Measurements from ENCODE around the gene TMEM9.

Gene TMEM9

DNA sequence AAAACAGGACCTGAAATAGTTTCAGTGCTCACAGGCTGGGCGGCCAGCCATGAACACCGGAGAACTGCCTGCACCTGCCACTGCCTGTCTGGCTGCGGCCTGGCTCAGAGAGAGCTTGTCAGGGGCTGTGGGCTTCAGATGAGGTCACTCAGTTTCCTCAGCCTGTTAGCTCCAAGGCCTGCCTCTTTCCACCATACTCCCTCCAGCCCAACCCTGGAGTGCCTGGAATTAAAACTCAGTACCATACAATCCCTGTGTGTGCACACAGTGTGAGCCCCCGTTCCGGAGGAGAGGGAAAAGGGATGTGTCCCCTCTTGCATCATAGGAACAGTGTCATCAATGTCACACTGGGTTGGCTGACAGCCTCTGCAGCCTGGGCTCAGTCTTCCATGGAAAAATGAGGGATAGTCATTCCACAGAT, 58.2 kb downstream of the TMEM9 start:
- TF ChIP-seq, protein P1, sequence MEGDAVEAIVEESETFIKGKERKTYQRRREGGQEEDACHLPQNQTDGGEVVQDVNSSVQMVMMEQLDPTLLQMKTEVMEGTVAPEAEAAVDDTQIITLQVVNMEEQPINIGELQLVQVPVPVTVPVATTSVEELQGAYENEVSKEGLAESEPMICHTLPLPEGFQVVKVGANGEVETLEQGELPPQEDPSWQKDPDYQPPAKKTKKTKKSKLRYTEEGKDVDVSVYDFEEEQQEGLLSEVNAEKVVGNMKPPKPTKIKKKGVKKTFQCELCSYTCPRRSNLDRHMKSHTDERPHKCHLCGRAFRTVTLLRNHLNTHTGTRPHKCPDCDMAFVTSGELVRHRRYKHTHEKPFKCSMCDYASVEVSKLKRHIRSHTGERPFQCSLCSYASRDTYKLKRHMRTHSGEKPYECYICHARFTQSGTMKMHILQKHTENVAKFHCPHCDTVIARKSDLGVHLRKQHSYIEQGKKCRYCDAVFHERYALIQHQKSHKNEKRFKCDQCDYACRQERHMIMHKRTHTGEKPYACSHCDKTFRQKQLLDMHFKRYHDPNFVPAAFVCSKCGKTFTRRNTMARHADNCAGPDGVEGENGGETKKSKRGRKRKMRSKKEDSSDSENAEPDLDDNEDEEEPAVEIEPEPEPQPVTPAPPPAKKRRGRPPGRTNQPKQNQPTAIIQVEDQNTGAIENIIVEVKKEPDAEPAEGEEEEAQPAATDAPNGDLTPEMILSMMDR (IDR thresholded peaks at IDR 0.05; ENCODE audit: extremely low read depth, missing control alignments), result no peak

DNA sequence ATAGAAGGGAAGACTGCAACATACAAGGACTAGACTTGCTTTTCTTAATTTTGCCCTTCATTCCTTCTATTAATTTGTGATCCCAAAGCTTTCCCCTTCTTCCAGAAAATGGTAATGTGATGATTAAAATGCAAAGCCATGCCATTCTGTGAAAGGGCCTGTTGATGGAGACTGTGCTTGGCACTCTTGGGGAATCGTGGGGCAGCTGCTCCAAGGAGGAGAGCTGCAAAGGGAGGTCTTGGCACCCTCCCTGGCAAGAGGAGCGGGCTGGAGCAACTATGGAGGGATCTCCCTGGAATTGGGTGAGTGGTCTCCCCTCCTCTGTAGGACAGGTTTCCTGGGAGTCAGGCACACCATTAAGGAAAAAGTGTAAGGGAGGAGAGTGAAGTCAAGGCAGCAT, 58.7 kb downstream of the TMEM9 start:
- TF ChIP-seq, protein P1 (IDR thresholded peaks at IDR 0.05; ENCODE audit: extremely low read depth, missing control alignments), result no peak

More for the DNA sequence above, 58.2 kb downstream of the TMEM9 start:
- no peak for DNase-seq (ENCODE audit: low spot score)

DNA sequence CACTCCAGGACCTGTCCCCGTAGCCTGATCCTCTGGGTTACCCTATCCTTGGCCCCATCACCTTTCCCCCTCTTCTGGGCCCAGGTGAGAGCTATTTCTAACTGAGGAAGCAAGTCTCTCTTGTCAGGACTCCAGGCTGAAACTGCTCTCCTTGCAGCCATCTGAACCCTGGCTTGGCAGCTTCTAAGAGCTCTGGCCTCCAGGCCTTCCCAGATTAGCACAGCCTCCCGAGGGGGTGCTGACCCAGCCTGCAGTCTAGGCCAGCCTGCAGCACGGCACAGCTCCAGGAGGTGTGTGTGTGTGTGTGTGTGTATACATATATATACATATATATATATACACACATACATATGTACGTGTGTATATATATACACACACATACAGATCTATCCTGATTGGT, 59.4 kb downstream of the TMEM9 start:
- TF ChIP-seq, protein P1 (IDR thresholded peaks at IDR 0.05; ENCODE audit: extremely low read depth, missing control alignments), result no peak
- no peak for DNase-seq (ENCODE audit: low spot score)

More for the DNA sequence above, 58.7 kb downstream of the TMEM9 start:
- DNase-seq (ENCODE audit: low spot score), result no peak

DNA sequence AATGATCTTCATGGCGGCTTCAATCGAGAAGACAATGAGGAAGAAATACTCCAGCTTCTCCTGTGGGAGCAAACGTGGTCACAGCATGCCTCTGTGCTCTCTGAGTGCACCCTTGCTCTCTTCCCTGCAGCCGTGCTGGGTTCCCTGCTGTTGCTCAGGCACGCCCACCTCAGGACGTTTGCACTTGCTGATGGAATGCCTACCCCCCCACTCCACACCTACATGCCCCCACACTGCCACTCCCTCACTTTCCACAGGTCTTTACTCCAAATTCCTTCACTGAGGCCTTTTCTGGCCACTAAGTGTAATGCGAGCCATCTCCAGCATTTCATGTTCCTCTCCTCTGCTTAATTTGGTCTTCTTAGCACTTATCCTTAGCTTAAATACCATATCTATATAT, 60.3 kb downstream of the TMEM9 start:
- no peak for DNase-seq (ENCODE audit: low spot score)
- TF ChIP-seq, protein P1 (IDR thresholded peaks at IDR 0.05; ENCODE audit: extremely low read depth, missing control alignments), result no peak

DNA sequence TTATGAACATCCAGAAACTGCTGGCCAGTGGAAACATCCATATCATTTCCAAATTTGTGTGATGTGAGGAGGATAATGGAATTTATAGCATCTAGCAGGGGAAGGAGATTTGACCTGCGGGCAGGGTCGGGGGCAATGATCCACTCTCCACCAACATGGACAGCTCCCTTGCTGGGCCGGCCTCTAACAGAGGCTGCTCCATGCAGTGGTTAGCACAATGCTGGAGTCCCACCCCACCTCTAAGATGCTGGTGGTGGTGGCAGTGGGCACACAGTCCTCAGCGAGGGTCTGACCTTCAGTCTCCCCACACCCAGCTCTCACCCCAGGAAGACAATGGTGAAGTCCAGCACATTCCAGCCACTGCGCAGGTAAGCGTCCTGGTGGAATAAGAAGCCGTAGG, 60.7 kb downstream of the TMEM9 start:
- TF ChIP-seq, protein P1 (IDR thresholded peaks at IDR 0.05; ENCODE audit: extremely low read depth, missing control alignments), result no peak
- DNase-seq (ENCODE audit: low spot score), result no peak

DNA sequence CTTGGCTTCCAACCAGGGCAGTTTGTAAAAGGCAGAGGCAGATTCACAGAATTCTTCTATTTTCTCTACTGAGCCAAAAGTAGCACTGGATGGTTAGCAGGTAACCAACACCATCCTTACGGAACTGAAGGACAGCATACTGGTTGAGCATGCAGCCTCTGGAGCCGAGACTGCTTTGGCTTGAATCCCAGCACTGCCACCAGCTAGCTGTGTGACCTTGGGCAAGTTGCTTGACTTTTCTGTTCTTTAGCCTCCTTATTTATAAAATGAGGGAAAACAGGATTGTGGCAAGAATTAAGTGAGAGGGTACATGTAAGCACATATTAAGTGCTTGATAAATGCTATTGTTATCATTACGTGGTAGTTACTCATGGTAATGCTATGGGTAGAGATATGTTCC, 61.5 kb downstream of the TMEM9 start:
- no peak for DNase-seq (ENCODE audit: low spot score)
- TF ChIP-seq, protein P1 (IDR thresholded peaks at IDR 0.05; ENCODE audit: extremely low read depth, missing control alignments), result no peak

DNA sequence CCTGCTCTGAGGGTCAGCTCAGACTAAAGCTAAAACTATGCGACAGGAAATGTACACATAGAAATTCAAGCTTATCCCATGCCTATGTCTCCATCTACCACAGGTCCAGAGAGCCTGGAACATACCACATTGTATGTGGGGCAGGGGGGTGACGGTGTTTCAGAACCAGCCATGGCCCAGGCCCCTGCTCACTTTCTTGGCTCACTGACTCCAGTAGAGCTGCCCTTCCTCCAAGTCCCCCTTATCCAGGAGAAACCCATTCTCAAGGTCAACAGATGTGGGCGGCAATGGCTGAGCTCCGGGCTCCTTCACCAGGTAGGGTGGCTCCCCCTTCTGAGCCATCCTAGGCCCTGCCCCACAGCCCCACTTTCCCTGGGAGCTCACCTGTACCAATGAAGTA, 63.0 kb downstream of the TMEM9 start:
- no peak for DNase-seq (ENCODE audit: low spot score)
- TF ChIP-seq, protein P1 (IDR thresholded peaks at IDR 0.05; ENCODE audit: extremely low read depth, missing control alignments), result no peak
